ENCODE measurements around the gene BOC. TPM values are rescaled to one million over a fixed set of nuclear protein-coding genes. Genes with fewer than 3 reads are reported as not detected.

Gene BOC
- total RNA-seq, 1 experiment from 2014 or later = 3.5 TPM

DNA sequence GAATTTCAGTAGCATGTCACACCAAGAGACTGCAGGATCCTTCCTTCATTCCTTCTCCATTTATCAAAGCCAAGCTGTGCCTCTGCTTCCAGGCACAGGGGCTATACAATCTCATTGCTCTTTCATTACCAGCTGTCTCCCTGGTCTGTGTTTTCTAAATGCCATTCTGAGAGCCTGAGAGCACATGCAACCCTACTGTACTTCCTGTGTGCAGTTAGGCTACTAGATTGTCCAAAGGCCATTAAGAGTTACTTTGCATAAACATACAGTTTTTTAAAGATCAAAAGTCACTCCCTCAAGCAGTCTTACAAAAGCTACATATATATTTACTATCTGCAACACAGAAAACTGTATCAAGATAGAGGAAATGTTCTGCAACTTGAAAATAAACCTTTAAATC, 119.8 kb downstream of the BOC start:
- no peak overlapping the region for H3K56ac ChIP-seq (ENCODE audit: insufficient read length, low read depth, low read length)
- Mint-ChIP-seq H3K36me3 (ENCODE audit: insufficient read depth in 1 of 3, low read depth in 3 of 3) (no peaks in the 10 kb centered on the region), H3K4me3 (no peak overlapping the region), H3K4me1 (no peaks in the 10 kb centered on the region), H3K27ac (no peak overlapping the region; a peak in 1 of 7 replicates), H3K9me3 (no peaks in the 10 kb centered on the region), H3K27me3 (ENCODE audit: low read depth) (no peaks in the 10 kb centered on the region)
- no peaks in the 10 kb centered on the region for H4K20me1 ChIP-seq (ENCODE audit: control insufficient read depth, insufficient read depth, insufficient read length)
- TF ChIP-seq, protein P1, sequence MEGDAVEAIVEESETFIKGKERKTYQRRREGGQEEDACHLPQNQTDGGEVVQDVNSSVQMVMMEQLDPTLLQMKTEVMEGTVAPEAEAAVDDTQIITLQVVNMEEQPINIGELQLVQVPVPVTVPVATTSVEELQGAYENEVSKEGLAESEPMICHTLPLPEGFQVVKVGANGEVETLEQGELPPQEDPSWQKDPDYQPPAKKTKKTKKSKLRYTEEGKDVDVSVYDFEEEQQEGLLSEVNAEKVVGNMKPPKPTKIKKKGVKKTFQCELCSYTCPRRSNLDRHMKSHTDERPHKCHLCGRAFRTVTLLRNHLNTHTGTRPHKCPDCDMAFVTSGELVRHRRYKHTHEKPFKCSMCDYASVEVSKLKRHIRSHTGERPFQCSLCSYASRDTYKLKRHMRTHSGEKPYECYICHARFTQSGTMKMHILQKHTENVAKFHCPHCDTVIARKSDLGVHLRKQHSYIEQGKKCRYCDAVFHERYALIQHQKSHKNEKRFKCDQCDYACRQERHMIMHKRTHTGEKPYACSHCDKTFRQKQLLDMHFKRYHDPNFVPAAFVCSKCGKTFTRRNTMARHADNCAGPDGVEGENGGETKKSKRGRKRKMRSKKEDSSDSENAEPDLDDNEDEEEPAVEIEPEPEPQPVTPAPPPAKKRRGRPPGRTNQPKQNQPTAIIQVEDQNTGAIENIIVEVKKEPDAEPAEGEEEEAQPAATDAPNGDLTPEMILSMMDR (conservative IDR thresholded peaks at IDR 0.05) = no peak
- no peak overlapping the region for H2BK15ac ChIP-seq (ENCODE audit: low read depth, low read length)
- H4K91ac ChIP-seq (ENCODE audit: insufficient read length, low read depth, low read length) = no peak overlapping the region
- H3K14ac ChIP-seq (ENCODE audit: insufficient read depth, low read length) = no peak overlapping the region
- no peak overlapping the region for H3K9ac ChIP-seq (ENCODE audit: extremely low read depth, insufficient read length, low read length)
- H2BK20ac ChIP-seq (ENCODE audit: low read depth, low read length, poor library complexity, severe bottlenecking) = no peak overlapping the region
- H2AK5ac ChIP-seq (ENCODE audit: insufficient read length, low read length) = no peak overlapping the region
- H3K27ac ChIP-seq (ENCODE audit: insufficient read length, low read depth, low read length) = no peak overlapping the region
- DNase-seq = no peak
- no peaks in the 10 kb centered on the region for H3K27me3 ChIP-seq (ENCODE audit: insufficient read depth, low read length)
- no peak overlapping the region for H2AFZ ChIP-seq (ENCODE audit: low read length)
- no peak overlapping the region for H3K4ac ChIP-seq (ENCODE audit: low read depth, low read length)
- H4K5ac ChIP-seq (ENCODE audit: insufficient read length, low read depth, low read length) = no peak overlapping the region
- H3K79me2 ChIP-seq (ENCODE audit: insufficient read depth, low read length) = no peaks in the 10 kb centered on the region
- no peak overlapping the region for H3K18ac ChIP-seq (ENCODE audit: insufficient read length, low read depth, low read length)
- H3K4me1 ChIP-seq (ENCODE audit: insufficient read depth, low read length) = no peaks in the 10 kb centered on the region
- H3T11ph ChIP-seq (ENCODE audit: low read length) = no peak overlapping the region
- no peak overlapping the region for H2BK12ac ChIP-seq (ENCODE audit: insufficient read length, low read depth, low read length)
- no peaks in the 10 kb centered on the region for H3K23me2 ChIP-seq (ENCODE audit: insufficient read length, low read depth, low read length, poor library complexity, severe bottlenecking)
- H3K23ac ChIP-seq (ENCODE audit: insufficient read length, low read depth, low read length) = no peak overlapping the region
- H2BK5ac ChIP-seq (ENCODE audit: insufficient read length, low read length) = no peak overlapping the region
- H4K8ac ChIP-seq (replicated peaks; ENCODE audit: insufficient read length, low read depth, low read length) = no peak overlapping the region
- no peaks in the 10 kb centered on the region for H3K79me1 ChIP-seq (ENCODE audit: insufficient read depth, low read depth, low read length, poor library complexity, severe bottlenecking)
- no peaks in the 10 kb centered on the region for H3K9me3 ChIP-seq (ENCODE audit: control insufficient read depth, low read depth, low read length)
- H3K4me2 ChIP-seq (ENCODE audit: insufficient read depth, insufficient read length, low read length) = no peak overlapping the region
- no peak overlapping the region for H2BK120ac ChIP-seq (ENCODE audit: low read depth, low read length, poor library complexity, severe bottlenecking)

Other genes starting within 250 kb of the BOC start
- gene CD200R1, start 236.5 kb upstream of the BOC start, total RNA-seq (2021) = not detected in 2 replicates
- gene GTPBP8, start 220.6 kb upstream of the BOC start, total RNA-seq (2021) = 29.8 and 31.1 TPM in 2 replicates
- gene CFAP44, start 229.9 kb downstream of the BOC start, total RNA-seq (2021) = 2.0 and 3.7 TPM in 2 replicates